NCI-H2196 treated with DMSO at 0.1 percent for 48 hours (cell line): Measurements from ENCODE around the gene TTC13.

Experiments used
- DNase-seq: peaks from one replicate; lab custom pipeline; 2025; ENCODE audit not compliant: unreplicated experiment; lab: John Stamatoyannopoulos, UW

The TTC13 gene

GRCh38 chr1:230857077-230857476 lies 121.6 kb downstream of the TTC13 start:
- DNase-seq: no peak
